Fibroblast of pulmonary artery (primary cell): ENCODE results near the gene RFC2.

Experiments used
- DNase-seq: peaks from one replicate; pipeline ENCODE4 v3.0.0-alpha.2; 2010; ENCODE audit warnings: low read depth
- H3K4me3 ChIP-seq: replicated peaks from 2 replicates; pipeline ENCODE4 v1.5.1; 2011; ENCODE audit warnings: low read depth, mild to moderate bottlenecking, control low read depth, low read length, moderate library complexity
- TF ChIP-seq, protein P1 (sequence below): IDR thresholded peaks from 2 replicates; pipeline ENCODE4 v1.5.1; 2011; ENCODE audit warnings: mild to moderate bottlenecking, control low read depth, low read length, inconsistent platforms; ENCODE audit errors: missing control alignments

RFC2 gene

DNA sequence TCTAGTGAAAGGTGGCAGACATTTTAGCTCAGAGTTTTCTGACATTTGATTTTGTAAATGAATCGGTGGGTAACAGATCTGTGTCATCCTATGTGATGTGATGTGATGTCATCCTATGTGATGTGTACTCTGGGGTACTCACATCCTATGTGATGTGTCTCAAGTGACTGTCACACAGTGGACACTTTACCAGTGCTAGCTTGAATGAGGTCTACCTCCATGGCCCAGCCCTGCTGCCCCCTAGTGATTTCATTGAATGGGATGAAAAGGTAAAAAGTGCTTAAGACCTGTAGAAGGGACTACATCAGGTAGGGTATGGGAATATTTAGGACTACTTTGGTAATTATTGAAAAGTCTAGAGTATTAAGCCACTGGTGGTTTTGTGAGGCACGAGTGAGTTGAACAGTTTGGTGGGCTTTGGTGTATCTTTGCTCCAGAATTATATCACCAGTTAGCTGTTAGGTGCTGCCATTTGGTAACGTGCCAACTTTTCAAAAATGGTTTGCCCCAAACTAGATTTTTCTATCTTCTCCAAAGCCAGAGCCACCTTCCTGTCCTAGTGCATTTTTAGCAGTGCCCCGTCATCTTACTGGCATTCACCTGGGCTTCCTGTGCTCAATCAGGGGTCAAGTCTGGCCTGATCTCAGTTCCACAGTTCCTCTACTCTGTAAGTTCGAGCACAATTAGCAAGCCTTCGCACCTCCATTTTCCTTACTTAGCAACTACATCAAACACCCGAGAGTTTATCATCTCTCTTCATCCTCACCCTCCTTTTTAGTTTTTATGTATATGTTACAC lies 70.3 kb downstream of the RFC2 start:
- DNase-seq, result no peak
- TF ChIP-seq, protein P1, sequence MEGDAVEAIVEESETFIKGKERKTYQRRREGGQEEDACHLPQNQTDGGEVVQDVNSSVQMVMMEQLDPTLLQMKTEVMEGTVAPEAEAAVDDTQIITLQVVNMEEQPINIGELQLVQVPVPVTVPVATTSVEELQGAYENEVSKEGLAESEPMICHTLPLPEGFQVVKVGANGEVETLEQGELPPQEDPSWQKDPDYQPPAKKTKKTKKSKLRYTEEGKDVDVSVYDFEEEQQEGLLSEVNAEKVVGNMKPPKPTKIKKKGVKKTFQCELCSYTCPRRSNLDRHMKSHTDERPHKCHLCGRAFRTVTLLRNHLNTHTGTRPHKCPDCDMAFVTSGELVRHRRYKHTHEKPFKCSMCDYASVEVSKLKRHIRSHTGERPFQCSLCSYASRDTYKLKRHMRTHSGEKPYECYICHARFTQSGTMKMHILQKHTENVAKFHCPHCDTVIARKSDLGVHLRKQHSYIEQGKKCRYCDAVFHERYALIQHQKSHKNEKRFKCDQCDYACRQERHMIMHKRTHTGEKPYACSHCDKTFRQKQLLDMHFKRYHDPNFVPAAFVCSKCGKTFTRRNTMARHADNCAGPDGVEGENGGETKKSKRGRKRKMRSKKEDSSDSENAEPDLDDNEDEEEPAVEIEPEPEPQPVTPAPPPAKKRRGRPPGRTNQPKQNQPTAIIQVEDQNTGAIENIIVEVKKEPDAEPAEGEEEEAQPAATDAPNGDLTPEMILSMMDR, result peak; percentile 26
- no peak overlapping the region for H3K4me3 ChIP-seq

DNA sequence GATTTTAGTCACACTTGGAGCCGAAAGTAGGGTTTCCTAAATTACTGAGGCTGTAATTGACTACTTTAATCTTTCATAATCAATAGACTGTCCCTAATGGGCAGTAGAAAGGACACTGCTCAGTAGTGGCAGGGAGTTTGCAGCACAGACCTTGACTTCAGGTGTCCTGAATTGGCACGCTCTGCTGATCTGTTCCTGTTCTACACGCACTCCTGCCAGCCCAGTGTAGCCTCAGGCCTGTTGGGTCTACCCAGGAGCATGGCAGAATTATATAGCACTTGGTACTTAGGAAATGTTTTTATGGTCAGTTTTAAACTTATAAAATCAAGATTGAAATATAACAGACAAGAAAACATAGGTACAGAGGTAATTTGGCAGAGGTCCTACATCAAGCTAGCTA lies 71.1 kb downstream of the RFC2 start:
- TF ChIP-seq, protein P1, result no peak
- no peak for DNase-seq
- no peak overlapping the region for H3K4me3 ChIP-seq

- TF ChIP-seq, protein P1, result no peak
- no peak overlapping the region for H3K4me3 ChIP-seq
- no peak for DNase-seq
Observed at GRCh38 chr7:74182453-74183090, 71.6 kb downstream of the RFC2 start.

- no peak for DNase-seq
- H3K4me3 ChIP-seq, result no peak overlapping the region
Observed at GRCh38 chr7:74181821-74182220, 72.4 kb downstream of the RFC2 start.

More at GRCh38 chr7:74181821-74182220, 72.4 kb downstream of the RFC2 start:
- TF ChIP-seq, protein P1, result no peak
